ENCODE measurements around the gene MED17.

The MED17 gene

DNA sequence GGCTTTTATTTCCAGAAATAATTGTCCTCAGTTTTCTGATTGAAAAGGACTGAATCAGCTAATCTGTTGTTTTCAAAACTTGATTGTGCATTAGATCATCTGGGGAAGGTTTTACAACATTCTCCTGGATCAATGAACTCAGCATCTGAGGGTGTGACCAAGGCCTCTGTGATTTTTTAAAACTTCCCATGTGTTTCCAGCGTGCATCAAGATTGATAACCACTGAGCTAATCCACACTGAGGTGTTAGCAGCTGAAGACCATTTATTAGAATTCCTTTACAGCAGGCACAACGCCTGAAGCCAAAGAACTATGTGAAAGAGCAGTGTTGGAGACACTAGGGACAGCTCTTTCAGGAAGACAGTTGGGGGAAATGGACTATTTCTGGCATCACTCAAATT is 56.1 kb downstream of the MED17 start:
- H3F3A ChIP-seq (ENCODE audit: insufficient read depth), result no peaks in the 10 kb centered on the region
- no peaks in the 10 kb centered on the region for H4K20me1 ChIP-seq (ENCODE audit: low read depth, low read length)
- no peak overlapping the region for H3K9ac ChIP-seq (ENCODE audit: low read length)
- no peak overlapping the region for H3K4me3 ChIP-seq (ENCODE audit: insufficient read depth, low read length, poor library complexity, severe bottlenecking)
- TF ChIP-seq, protein P1, sequence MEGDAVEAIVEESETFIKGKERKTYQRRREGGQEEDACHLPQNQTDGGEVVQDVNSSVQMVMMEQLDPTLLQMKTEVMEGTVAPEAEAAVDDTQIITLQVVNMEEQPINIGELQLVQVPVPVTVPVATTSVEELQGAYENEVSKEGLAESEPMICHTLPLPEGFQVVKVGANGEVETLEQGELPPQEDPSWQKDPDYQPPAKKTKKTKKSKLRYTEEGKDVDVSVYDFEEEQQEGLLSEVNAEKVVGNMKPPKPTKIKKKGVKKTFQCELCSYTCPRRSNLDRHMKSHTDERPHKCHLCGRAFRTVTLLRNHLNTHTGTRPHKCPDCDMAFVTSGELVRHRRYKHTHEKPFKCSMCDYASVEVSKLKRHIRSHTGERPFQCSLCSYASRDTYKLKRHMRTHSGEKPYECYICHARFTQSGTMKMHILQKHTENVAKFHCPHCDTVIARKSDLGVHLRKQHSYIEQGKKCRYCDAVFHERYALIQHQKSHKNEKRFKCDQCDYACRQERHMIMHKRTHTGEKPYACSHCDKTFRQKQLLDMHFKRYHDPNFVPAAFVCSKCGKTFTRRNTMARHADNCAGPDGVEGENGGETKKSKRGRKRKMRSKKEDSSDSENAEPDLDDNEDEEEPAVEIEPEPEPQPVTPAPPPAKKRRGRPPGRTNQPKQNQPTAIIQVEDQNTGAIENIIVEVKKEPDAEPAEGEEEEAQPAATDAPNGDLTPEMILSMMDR (IDR thresholded peaks at IDR 0.05; ENCODE audit: insufficient read depth, low read length, poor library complexity, severe bottlenecking), result no peak
- no peak for TF ChIP-seq EZH2phosphoT487 (conservative IDR thresholded peaks at IDR 0.05; ENCODE audit: low read length)
- no peaks in the 10 kb centered on the region for H3K9me3 ChIP-seq (ENCODE audit: insufficient read depth, low read length)
- H2AFZ ChIP-seq (ENCODE audit: low read depth, low read length, severe bottlenecking), result no peak overlapping the region
- H3K4me2 ChIP-seq (ENCODE audit: low read depth, low read length, poor library complexity, severe bottlenecking), result no peak overlapping the region
- no peaks in the 10 kb centered on the region for H3K36me3 ChIP-seq (ENCODE audit: low read length)
- no peaks in the 10 kb centered on the region for H3K9me2 ChIP-seq (replicated peaks; ENCODE audit: insufficient read depth, low read length)
- no peaks in the 10 kb centered on the region for H3K79me2 ChIP-seq (ENCODE audit: insufficient read depth, low read length)
- no peak overlapping the region for H3K27ac ChIP-seq (ENCODE audit: low read depth, low read length)
- H3K27me3 ChIP-seq (ENCODE audit: low read length), result no peaks in the 10 kb centered on the region

DNA sequence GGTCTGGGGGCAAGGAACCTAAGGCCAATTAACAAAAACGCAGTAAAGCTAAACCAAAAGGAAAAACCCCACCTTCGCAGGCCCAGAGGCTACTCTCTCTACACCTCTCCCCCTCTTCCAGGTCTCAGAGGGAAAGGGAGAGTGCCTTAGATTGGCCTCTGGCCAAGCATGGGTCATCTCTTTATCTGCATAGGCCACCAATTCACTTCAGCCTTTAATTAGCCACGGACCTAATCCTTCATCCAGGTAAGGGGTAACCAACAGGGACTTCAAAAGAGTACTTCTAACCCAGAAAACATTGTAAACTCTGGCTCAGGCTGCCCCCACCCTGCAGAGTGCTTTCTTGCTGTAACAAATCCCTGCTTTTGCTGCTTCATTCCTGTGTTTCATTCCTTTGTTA is 56.9 kb downstream of the MED17 start:
- Histone ChIP-seq H3K36me3 (ENCODE audit: low read length) (no peaks in the 10 kb centered on the region), H2AFZ (ENCODE audit: low read depth, low read length, severe bottlenecking) (no peak overlapping the region), H3K4me3 (ENCODE audit: insufficient read depth, low read length, poor library complexity, severe bottlenecking) (no peak overlapping the region), H4K20me1 (ENCODE audit: low read depth, low read length) (no peaks in the 10 kb centered on the region), H3K4me2 (ENCODE audit: low read depth, low read length, poor library complexity, severe bottlenecking) (no peak overlapping the region), H3K79me2 (ENCODE audit: insufficient read depth, low read length) (no peaks in the 10 kb centered on the region), H3K27me3 (ENCODE audit: low read length) (no peaks in the 10 kb centered on the region), H3K27ac (ENCODE audit: low read depth, low read length) (no peak overlapping the region), H3K9me3 (ENCODE audit: insufficient read depth, low read length) (no peaks in the 10 kb centered on the region), H3F3A (ENCODE audit: insufficient read depth) (no peaks in the 10 kb centered on the region), H3K9me2 (replicated peaks; ENCODE audit: insufficient read depth, low read length) (no peaks in the 10 kb centered on the region), H3K9ac (ENCODE audit: low read length) (no peak overlapping the region)
- TF ChIP-seq, protein P1 (IDR thresholded peaks at IDR 0.05; ENCODE audit: insufficient read depth, low read length, poor library complexity, severe bottlenecking), result no peak
- TF ChIP-seq EZH2phosphoT487 (conservative IDR thresholded peaks at IDR 0.05; ENCODE audit: low read length), result no peak

DNA sequence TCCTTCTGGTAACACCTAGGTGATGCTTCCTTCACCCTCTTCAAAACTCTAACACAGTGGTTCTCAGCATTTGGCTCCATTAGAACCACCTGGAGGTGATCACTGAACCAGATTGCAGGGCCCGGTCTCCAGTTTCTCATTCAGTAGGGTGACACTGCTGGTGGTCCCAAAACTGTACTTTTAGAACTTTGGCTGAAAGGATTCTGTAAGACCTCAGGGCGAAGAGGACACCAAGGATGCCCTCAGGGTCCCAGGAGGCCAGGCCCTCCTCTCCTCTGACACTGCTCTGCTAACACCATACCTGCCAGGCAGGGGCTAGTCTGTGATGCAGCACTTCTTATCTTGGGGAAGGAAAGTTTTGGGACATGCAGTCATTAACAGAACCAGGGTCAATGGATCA is 57.4 kb downstream of the MED17 start:
- H3K9ac ChIP-seq (ENCODE audit: low read length), result no peak overlapping the region
- no peak overlapping the region for H3K27ac ChIP-seq (ENCODE audit: low read depth, low read length)
- H3K9me3 ChIP-seq (ENCODE audit: insufficient read depth, low read length), result no peaks in the 10 kb centered on the region
- H3K4me2 ChIP-seq (ENCODE audit: low read depth, low read length, poor library complexity, severe bottlenecking), result no peak overlapping the region
- no peak overlapping the region for H2AFZ ChIP-seq (ENCODE audit: low read depth, low read length, severe bottlenecking)
- H3K36me3 ChIP-seq (ENCODE audit: low read length), result no peaks in the 10 kb centered on the region
- no peak overlapping the region for H3K4me3 ChIP-seq (ENCODE audit: insufficient read depth, low read length, poor library complexity, severe bottlenecking)
- TF ChIP-seq, protein P1 (IDR thresholded peaks at IDR 0.05; ENCODE audit: insufficient read depth, low read length, poor library complexity, severe bottlenecking), result no peak
- no peak for TF ChIP-seq EZH2phosphoT487 (conservative IDR thresholded peaks at IDR 0.05; ENCODE audit: low read length)
- H3F3A ChIP-seq (ENCODE audit: insufficient read depth), result no peaks in the 10 kb centered on the region
- H3K27me3 ChIP-seq (ENCODE audit: low read length), result no peaks in the 10 kb centered on the region
- no peaks in the 10 kb centered on the region for H4K20me1 ChIP-seq (ENCODE audit: low read depth, low read length)
- H3K9me2 ChIP-seq (replicated peaks; ENCODE audit: insufficient read depth, low read length), result no peaks in the 10 kb centered on the region
- no peaks in the 10 kb centered on the region for H3K79me2 ChIP-seq (ENCODE audit: insufficient read depth, low read length)

All from SU-DHL-6 (cell line).